DMS114 treated with DMSO at 0.1 percent for 48 hours (cell line): ENCODE data around the gene LAMTOR3.

ENCODE experiments used
- DNase-seq: peaks from one replicate; lab custom pipeline; 2025; ENCODE audit not compliant: unreplicated experiment; lab: John Stamatoyannopoulos, UW

The LAMTOR3 gene

DNA sequence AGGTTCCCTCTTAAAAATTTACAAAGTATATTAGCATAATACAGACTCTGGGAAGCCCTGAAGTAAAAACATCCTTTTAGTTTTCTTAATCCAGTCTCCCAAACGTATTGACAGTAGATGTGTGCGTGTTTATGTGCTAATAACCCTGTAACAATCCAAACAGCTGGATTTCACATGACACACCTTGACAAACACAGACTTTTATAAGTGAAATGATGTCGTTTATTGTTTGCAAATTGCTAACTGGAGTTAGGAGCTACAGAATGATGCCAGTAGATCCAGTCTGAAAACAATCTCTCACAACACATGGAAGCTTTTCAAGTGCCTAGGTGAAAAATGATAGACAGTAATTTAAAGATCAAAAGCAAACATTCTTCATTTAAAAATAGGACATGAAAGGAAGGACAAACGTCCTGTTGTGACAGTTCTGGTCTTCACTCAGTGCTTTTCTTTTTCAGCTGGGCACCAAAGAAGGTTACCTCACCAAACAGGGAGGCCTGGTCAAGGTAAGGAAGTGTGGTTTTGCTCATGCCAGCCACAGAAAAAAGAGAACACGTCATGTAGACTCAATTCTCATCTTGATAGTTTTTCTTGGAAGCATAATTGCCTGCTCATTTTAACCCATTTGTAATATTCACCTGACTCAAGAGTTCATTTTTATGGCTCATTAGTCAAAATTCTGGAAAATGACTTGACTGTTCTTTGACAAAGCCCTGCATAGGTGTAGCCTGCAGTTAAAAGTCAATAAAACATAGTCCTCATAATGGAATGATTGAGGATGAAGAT is 32.9 kb downstream of the LAMTOR3 start:
- DNase-seq = no peak

DNA sequence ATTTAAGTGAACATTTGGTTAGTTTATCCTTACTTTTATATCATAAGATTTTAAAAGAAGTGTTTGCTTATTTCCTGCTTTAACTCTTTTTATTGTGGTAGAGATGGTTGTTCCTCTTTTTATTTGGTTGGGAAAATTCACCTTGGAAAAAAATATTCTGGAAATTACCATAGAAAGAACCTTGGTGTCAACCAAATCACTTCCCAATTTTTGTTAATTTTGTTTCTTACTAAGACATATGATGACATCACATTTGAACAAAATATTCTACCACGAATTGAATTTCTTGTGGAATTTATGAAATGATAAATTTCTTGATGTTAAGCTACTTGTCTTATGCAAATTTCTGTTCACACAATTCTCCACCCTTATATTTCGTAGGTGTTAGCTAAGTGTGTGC is 33.7 kb downstream of the LAMTOR3 start:
- no peak for DNase-seq

DNA sequence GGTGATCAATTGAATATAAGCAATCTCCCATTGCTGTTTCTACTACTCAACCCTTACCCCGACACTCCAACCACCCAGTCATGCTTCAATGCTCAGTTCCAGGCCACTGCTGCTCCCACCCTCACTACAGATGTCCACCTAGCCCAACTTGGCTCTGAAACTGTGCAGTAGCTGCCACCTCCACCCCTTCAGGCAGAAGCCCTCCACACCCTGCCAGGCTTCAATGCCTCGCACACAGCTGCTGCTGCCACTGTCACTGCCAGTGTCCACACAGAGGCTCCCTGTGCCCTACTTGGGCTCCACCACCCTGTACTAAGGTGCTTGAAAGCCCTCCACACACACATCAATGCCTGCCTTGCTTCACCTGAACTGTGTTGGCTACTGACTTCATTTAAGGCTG is 34.6 kb downstream of the LAMTOR3 start:
- DNase-seq = no peak

DNA sequence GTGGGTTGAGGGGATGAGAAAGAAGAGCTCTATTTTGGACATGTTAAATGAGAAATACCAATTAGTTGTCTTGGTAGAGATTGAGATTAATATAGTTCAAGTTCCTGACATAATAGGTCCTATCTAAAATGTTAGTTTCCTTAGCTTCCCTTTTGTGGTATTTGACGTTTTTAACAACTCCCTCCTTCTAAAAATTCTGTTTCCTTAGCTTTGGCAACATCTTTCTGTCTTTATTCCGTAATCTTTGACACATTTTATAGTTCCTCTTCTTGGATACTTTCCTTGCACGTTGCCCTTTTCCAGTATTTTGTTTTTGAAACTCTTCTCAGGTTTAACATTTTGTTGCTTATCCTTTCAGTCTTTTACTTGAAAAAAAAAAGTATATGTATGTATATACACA is 36.9 kb downstream of the LAMTOR3 start:
- DNase-seq = no peak

GRCh38 chr4:99856166-99856565 is 38.1 kb downstream of the LAMTOR3 start:
- no peak for DNase-seq

GRCh38 chr4:99855678-99856077 is 38.5 kb downstream of the LAMTOR3 start:
- DNase-seq = no peak

GRCh38 chr4:99853999-99854398 is 40.2 kb downstream of the LAMTOR3 start:
- no peak for DNase-seq

GRCh38 chr4:99853190-99853589 is 41.0 kb downstream of the LAMTOR3 start:
- no peak for DNase-seq

DNA sequence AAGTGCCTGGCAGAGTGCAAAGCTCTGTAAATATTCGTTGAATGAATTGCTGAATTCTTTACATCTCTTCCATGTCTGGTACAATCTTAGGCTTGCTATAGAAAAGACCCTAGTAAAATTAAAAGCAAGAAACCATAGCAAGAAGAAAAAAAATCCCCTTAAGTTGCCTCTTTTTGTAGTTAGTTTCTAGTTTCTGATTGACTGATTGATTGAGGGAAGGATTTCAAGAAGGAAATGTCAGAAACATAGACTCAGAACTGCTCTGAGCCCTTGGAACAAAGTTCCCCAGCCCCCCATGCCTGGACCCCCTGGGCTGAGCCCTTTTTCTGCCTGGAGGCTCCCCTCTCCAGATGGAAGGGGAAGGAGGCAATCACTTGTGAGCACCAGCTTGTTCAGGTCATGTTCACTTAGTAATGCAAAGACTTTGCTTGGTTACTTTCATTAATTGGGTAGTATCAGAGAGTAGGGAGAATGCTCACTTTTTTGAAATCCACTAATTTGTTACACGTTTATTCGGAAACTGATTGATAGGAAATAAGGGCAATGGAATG is 42.0 kb downstream of the LAMTOR3 start:
- no peak for DNase-seq

DNA sequence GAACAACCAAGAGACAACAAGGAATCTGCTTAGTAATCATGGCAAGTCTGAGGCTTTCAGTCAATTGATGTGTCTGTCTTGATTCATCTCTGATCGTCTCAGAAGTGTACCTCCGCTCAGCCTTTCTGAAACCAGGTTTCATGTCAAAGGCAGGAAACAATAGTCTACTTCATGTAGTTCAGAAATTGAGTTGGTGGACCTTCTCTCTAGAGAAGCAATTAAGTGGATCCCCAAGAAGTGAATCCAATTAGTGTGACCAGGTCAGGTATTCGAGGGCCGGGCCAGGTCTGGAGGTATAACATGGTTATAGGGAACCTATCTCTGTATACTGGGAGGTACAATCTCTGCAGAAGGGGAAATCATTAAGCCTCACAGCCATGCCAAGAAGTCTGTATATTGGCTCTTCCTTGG is 45.6 kb downstream of the LAMTOR3 start:
- no peak for DNase-seq

GRCh38 chr4:99847362-99847976 is 46.8 kb downstream of the LAMTOR3 start:
- no peak for DNase-seq

- no peak for DNase-seq
Observed at GRCh38 chr4:99846891-99847290, 47.3 kb downstream of the LAMTOR3 start.

DNA sequence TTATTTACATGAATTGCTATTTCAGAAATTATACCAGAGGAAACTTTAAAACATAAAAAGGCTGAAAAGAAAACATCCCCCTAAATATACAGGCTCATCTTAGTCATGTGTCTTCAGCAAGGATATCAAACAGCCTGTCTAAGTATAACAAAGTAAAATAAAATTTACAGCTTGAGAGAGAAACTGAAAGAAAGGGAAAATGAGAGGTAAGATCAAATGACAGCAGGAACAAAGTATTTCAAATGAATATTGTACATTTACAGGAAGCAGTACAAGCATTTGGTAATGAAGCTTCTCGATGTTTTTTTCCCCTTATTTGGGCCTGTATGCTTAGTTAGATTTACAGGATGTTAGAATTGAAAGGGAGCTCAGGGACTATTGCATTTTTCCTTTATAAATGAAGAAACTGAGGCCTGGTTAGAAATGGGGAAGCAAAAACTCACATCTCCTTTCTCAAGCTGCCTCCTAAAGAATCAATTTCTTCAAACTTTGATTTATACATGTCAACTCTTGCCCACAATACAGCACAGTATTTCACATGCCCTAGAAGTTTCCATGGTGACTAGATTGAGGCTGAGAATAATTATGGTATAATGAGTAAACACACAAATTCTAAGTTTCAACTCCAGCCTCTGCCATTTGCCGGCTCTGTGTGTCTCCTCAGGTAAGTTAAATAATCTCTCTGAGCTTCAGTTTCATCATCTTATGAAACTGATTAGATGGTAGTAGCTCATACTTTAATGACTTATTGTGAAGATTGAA is 48.3 kb downstream of the LAMTOR3 start:
- DNase-seq = no peak

DNA sequence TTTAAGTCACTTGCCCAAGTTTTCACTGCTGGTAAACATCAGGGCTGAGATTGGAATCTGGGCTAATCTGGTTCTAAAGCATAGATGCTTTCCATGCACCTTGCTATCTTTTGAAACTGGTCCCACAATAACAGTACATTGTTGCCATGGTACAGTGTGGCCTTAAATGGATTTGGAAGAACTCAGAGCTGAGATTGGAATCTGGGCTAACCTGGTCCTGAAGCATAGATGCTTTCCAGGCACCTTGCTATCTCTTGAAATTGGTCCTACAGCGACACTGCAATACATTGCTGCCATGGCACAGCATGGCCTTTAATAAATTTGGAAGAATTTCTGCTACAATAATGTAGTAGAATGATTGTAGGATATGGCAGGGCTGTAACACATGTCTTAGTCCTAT is 49.0 kb downstream of the LAMTOR3 start:
- no peak for DNase-seq

GRCh38 chr4:99844048-99844447 is 50.2 kb downstream of the LAMTOR3 start:
- DNase-seq = no peak

DNA sequence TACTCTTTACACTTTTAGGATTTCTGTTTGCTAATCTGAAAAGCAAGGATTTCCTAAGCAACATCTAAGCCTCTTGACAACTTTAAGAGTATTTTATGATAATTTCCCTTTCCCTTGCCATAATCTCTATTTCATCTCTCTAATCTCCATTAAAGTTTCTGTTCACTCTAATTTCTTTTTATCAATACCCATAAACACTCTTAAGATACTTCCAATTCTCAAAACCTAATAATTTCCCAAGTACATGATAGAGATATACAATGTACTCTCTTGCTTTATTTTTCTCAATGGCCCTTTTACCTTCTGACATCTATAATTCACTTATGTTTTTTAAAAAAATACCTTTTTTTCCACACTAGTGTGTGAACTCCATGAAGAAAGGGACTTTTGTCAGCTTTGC is 50.8 kb downstream of the LAMTOR3 start:
- no peak for DNase-seq

DNA sequence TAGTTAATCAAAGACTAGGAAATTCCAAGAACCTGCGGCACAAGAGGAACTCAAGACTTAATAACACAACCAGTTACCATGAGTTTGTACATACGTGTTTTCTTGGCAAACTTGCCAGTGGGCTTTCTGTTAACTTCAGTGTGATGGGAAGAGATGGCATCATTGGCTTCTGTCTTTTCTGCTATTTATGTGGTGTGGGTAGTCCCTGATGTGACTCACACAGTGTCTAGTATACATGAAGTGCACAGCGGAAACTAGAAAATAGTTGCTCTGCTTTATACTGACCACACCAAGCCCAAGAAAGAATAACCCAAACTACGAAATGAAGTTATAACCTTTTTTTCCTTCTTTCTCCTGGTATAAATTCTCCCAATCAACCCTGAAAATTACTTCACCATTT is 53.1 kb downstream of the LAMTOR3 start:
- DNase-seq = no peak

GRCh38 chr4:99838927-99839326 is 55.3 kb downstream of the LAMTOR3 start:
- no peak for DNase-seq

GRCh38 chr4:99835942-99836341 is 58.3 kb downstream of the LAMTOR3 start:
- DNase-seq = no peak

- no peak for DNase-seq
Observed at GRCh38 chr4:99834569-99834968, 59.7 kb downstream of the LAMTOR3 start.

GRCh38 chr4:99833756-99834155 is 60.5 kb downstream of the LAMTOR3 start:
- no peak for DNase-seq

- DNase-seq = no peak
Observed at GRCh38 chr4:99832758-99833157, 61.5 kb downstream of the LAMTOR3 start.
